H9 (cell line): ENCODE measurements around the gene ADNP2. TPM values are rescaled to one million over a fixed set of nuclear protein-coding genes. Genes with fewer than 3 reads are reported as not detected.
A peak's percentile ranks its signal among the peaks of the same experiment; 100 is the strongest.

Source experiments
- DNase-seq: peaks from one replicate; pipeline ENCODE4 v3.0.0-alpha.2; 2017
- H2AFZ ChIP-seq: one replicate; pipeline ENCODE4 v1.6.1; 2013; ENCODE audit warnings: mild to moderate bottlenecking, low read length, control low read depth, moderate library complexity
- H2AK5ac ChIP-seq: 2 replicates; pipeline ENCODE4 v1.6.1; 2013; ENCODE audit warnings: low read length, control low read depth, mixed read lengths; ENCODE audit not compliant: insufficient read length
- H2BK120ac ChIP-seq: one replicate; pipeline ENCODE4 v1.6.1; 2013; ENCODE audit warnings: low read depth, mild to moderate bottlenecking, low read length, control low read depth, inconsistent platforms; ENCODE audit not compliant: poor library complexity, severe bottlenecking
- H2BK12ac ChIP-seq: 2 replicates; pipeline ENCODE4 v1.6.1; 2013; ENCODE audit warnings: low read length, control low read depth, mixed read lengths, low read depth; ENCODE audit not compliant: insufficient read length
- H2BK15ac ChIP-seq: 2 replicates; pipeline ENCODE4 v1.6.1; 2013; ENCODE audit warnings: low read depth, low read length, control low read depth
- H2BK20ac ChIP-seq: one replicate; pipeline ENCODE4 v1.6.1; 2013; ENCODE audit warnings: low read depth, mild to moderate bottlenecking, low read length, control low read depth, inconsistent platforms; ENCODE audit not compliant: poor library complexity, severe bottlenecking
- H2BK5ac ChIP-seq: 2 replicates; pipeline ENCODE4 v1.6.1; 2013; ENCODE audit warnings: low read length, control low read depth, mixed read lengths; ENCODE audit not compliant: insufficient read length
- H3K14ac ChIP-seq: 2 replicates; pipeline ENCODE4 v1.6.1; 2013; ENCODE audit warnings: low read length, control low read depth; ENCODE audit not compliant: insufficient read depth
- H3K18ac ChIP-seq: 2 replicates; pipeline ENCODE4 v1.6.1; 2013; ENCODE audit warnings: low read depth, mild to moderate bottlenecking, mixed read lengths, low read length, control low read depth; ENCODE audit not compliant: insufficient read length
- H3K23ac ChIP-seq: 2 replicates; pipeline ENCODE4 v1.6.1; 2013; ENCODE audit warnings: low read length, control low read depth, mixed read lengths, low read depth; ENCODE audit not compliant: insufficient read length
- H3K23me2 ChIP-seq: 2 replicates; pipeline ENCODE4 v1.6.1; 2013; ENCODE audit warnings: low read depth, mild to moderate bottlenecking, mixed read lengths, low read length, control low read depth; ENCODE audit not compliant: insufficient read length, poor library complexity, severe bottlenecking
- H3K27ac ChIP-seq: 2 replicates; pipeline ENCODE4 v1.5.1; 2013; ENCODE audit warnings: low read length, control low read depth, mixed read lengths, low read depth; ENCODE audit not compliant: insufficient read length
- H3K27me3 ChIP-seq: 2 replicates; pipeline ENCODE4 v1.6.1; 2013; ENCODE audit warnings: low read length, control low read depth, inconsistent platforms; ENCODE audit not compliant: insufficient read depth
- H3K4ac ChIP-seq: 2 replicates; pipeline ENCODE4 v1.6.1; 2013; ENCODE audit warnings: low read depth, mild to moderate bottlenecking, control low read depth, inconsistent platforms, low read length, moderate library complexity
- H3K4me1 ChIP-seq: 2 replicates; pipeline ENCODE4 v1.6.1; 2013; ENCODE audit warnings: low read length, control low read depth, inconsistent platforms; ENCODE audit not compliant: insufficient read depth
- H3K4me2 ChIP-seq: 2 replicates; pipeline ENCODE4 v1.6.1; 2013; ENCODE audit warnings: low read length, control low read depth, mixed read lengths; ENCODE audit not compliant: insufficient read length, insufficient read depth
- H3K56ac ChIP-seq: 2 replicates; pipeline ENCODE4 v1.6.1; 2013; ENCODE audit warnings: low read depth, mild to moderate bottlenecking, mixed read lengths, low read length, control low read depth; ENCODE audit not compliant: insufficient read length
- H3K79me1 ChIP-seq: 2 replicates; pipeline ENCODE4 v1.6.1; 2013; ENCODE audit warnings: low read depth, mild to moderate bottlenecking, moderate library complexity, low read length, control low read depth, inconsistent platforms; ENCODE audit not compliant: insufficient read depth, poor library complexity, severe bottlenecking
- H3K79me2 ChIP-seq: 2 replicates; pipeline ENCODE4 v1.6.1; 2013; ENCODE audit warnings: low read length, control low read depth, inconsistent platforms; ENCODE audit not compliant: insufficient read depth
- H3K9ac ChIP-seq: 2 replicates; pipeline ENCODE4 v1.6.1; 2013; ENCODE audit warnings: low read length, control low read depth, mixed read lengths; ENCODE audit not compliant: insufficient read length; ENCODE audit errors: extremely low read depth
- H3K9me3 ChIP-seq: one replicate; pipeline ENCODE4 v1.6.1; 2013; ENCODE audit warnings: low read depth, low read length, inconsistent platforms; ENCODE audit not compliant: control insufficient read depth
- H3T11ph ChIP-seq: one replicate; pipeline ENCODE4 v1.6.1; 2013; ENCODE audit warnings: mild to moderate bottlenecking, low read length, control low read depth, inconsistent platforms
- H4K20me1 ChIP-seq: one replicate; pipeline ENCODE4 v1.6.1; 2013; ENCODE audit not compliant: control insufficient read depth, insufficient read length, insufficient read depth
- H4K5ac ChIP-seq: 2 replicates; pipeline ENCODE4 v1.6.1; 2013; ENCODE audit warnings: low read depth, mild to moderate bottlenecking, mixed read lengths, low read length, control low read depth; ENCODE audit not compliant: insufficient read length
- H4K8ac ChIP-seq: replicated peaks from 2 replicates; pipeline ENCODE4 v1.6.1; 2013; ENCODE audit warnings: low read length, control low read depth, mixed read lengths, low read depth; ENCODE audit not compliant: insufficient read length
- H4K91ac ChIP-seq: 2 replicates; pipeline ENCODE4 v1.6.1; 2013; ENCODE audit warnings: low read depth, mild to moderate bottlenecking, moderate library complexity, mixed read lengths, low read length, control low read depth; ENCODE audit not compliant: insufficient read length
- H3K27ac Mint-ChIP-seq, 3 experiments: 2 replicates in 2 of 3; 3 replicates in 1 of 3; pipeline ENCODE4 v1.8.0; 2020 to 2021; ENCODE audit warnings: mixed read lengths in 3 of 3, mild to moderate bottlenecking in 1 of 3, moderate library complexity in 1 of 3
- H3K27me3 Mint-ChIP-seq: 2 replicates; pipeline ENCODE4 v1.8.0; 2021; ENCODE audit warnings: low read depth, mild to moderate bottlenecking, moderate library complexity, mixed read lengths
- H3K36me3 Mint-ChIP-seq, 3 experiments: 2 replicates in 2 of 3; 3 replicates in 1 of 3; pipeline ENCODE4 v1.8.0; 2020 to 2021; ENCODE audit warnings: low read depth in 3 of 3, mixed read lengths in 3 of 3; ENCODE audit not compliant: insufficient read depth in 1 of 3
- H3K4me1 Mint-ChIP-seq, 2 experiments: 2 replicates each; pipeline ENCODE4 v1.8.0; 2020; ENCODE audit warnings: mixed read lengths in 2 of 2
- H3K4me3 Mint-ChIP-seq, 2 experiments: 2 replicates in 1 of 2; 3 replicates in 1 of 2; pipeline ENCODE4 v1.8.0; 2020 to 2021; ENCODE audit warnings: mild to moderate bottlenecking in 2 of 2, mixed read lengths in 2 of 2, moderate library complexity in 1 of 2
- H3K9me3 Mint-ChIP-seq, 2 experiments: 2 replicates in 1 of 2; 3 replicates in 1 of 2; pipeline ENCODE4 v1.8.0; 2020; ENCODE audit warnings: mild to moderate bottlenecking in 2 of 2, mixed read lengths in 2 of 2, moderate library complexity in 1 of 2
- CTCF ChIP-seq: fragments of 200-600 bp; sonication (generic); conservative IDR thresholded peaks from 3 replicates; pipeline ENCODE4 v1.8.0; 2021; ENCODE audit warnings: antibody characterized with exemption, mild to moderate bottlenecking
- WGBS: extraction: QIAGEN DNeasy Blood & Tissue Kit; methylation state at CpG from one replicate; pipeline ENCODE4 v1.1.7; 2013; ENCODE audit warnings: missing lambda C conversion rate, low lambda C conversion rate, mixed read lengths; ENCODE audit not compliant: insufficient read length; ENCODE audit errors: extremely low coverage; 5-methylcytosine and 5-hydroxymethylcytosine counted together
- total RNA-seq: library from RNA; stranded (reverse); gene quantifications from 2 replicates; pipeline ENCODE4 v1.2.1, GENCODE V29; 2021

ADNP2 gene
- total RNA-seq, 1 experiment from 2014 or later = 53.5 TPM

GRCh38 chr18:80140455-80140985 is 31.5 kb downstream of the ADNP2 start:
- Histone ChIP-seq H2AK5ac (no peak overlapping the region), H3K4ac (no peak overlapping the region), H4K5ac (no peak overlapping the region), H3K9me3 (no peaks in the 10 kb centered on the region), H3T11ph (no peak overlapping the region), H3K23ac (no peak overlapping the region), H3K79me2 (no peaks in the 10 kb centered on the region), H3K56ac (no peak overlapping the region), H2BK15ac (no peak overlapping the region), H3K27me3 (no peaks in the 10 kb centered on the region), H3K4me2 (no peak overlapping the region), H4K91ac (no peak overlapping the region), H2BK20ac (no peak overlapping the region), H2BK5ac (no peak overlapping the region), H2BK12ac (no peak overlapping the region), H2BK120ac (no peak overlapping the region), H3K27ac (no peak overlapping the region), H3K9ac (no peak overlapping the region), H3K23me2 (no peaks in the 10 kb centered on the region), H3K79me1 (no peaks in the 10 kb centered on the region), H3K14ac (no peak overlapping the region), H3K18ac (no peak overlapping the region), H3K4me1 (no peaks in the 10 kb centered on the region), H4K8ac (no peak overlapping the region), H2AFZ (no peak overlapping the region), H4K20me1 (no peaks in the 10 kb centered on the region)
- Mint-ChIP-seq H3K27ac (peak overlapping the region in 1 of 3 experiments; percentile 14; a peak in 1 of 7 replicates), H3K4me3 (no peak overlapping the region), H3K36me3 (peaks cover 27 to 54% (median 51%) of the 10 kb centered on the region in 3 experiments), H3K27me3 (no peaks in the 10 kb centered on the region), H3K4me1 (peaks cover 9 to 11% of the 10 kb centered on the region in 2 experiments), H3K9me3 (no peaks in the 10 kb centered on the region)
- no CpG with 5 or more reads among the region's 5 CpGs for WGBS
- DNase-seq = no peak
- TF ChIP-seq CTCF = no peak
